HG02840 (cell line): ENCODE data around the gene TACC2.
"Not testable (repeated sequence)": the region's sequence is repeated elsewhere in the genome, so short reads cannot be mapped to it uniquely, and the experiment has no call there.

Experiments
- ATAC-seq: cut with Tn5 transposase; IDR thresholded peaks from one replicate; pipeline ENCODE4 v1.9.1; 2021; ENCODE audit warnings: mild to moderate bottlenecking, moderate library complexity, moderate number of reproducible peaks; ENCODE audit not compliant: unreplicated experiment, low FRiP score

TACC2 gene

DNA sequence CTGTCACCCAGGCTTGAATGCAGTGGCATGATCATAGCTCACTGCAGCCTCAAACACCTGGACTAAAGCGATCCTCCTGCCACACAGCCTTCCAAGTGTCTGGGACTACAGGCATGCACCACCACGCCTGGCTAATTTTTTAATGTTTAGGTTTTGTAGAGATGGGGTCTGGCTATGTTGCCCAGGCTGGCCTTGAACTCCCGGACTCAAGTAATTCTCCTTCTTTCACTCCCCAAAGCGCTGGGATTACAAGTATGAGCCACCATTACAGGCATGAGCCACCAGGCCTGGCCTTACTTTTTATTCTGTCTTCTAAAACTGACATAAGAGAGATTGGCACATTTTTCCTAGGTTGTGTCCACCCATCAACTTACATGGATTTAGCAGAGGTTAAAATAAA lies 33.3 kb downstream of the TACC2 start:
- no peak for ATAC-seq

DNA sequence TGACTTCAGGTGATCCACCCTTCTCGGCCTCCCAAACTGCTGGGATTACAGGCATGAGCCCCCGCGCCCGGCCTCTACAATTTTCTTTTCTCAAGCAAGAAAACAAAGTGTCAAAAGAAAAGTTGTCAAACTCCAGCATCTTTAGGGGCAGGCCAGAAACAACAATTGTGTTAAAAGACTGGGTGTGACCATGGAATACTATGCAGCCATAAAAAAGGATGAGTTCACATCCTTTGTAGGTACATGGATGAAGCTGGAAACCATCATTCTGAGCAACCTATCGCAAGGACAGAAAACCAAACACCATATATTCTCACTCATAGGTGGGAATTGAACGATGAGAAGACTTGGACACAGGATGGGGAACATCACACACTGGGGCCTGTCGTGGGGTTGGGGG lies 34.3 kb downstream of the TACC2 start:
- not testable (repeated sequence) for ATAC-seq

- no peak for ATAC-seq
Observed at GRCh38 chr10:122029499-122030199, 40.7 kb downstream of the TACC2 start.

DNA sequence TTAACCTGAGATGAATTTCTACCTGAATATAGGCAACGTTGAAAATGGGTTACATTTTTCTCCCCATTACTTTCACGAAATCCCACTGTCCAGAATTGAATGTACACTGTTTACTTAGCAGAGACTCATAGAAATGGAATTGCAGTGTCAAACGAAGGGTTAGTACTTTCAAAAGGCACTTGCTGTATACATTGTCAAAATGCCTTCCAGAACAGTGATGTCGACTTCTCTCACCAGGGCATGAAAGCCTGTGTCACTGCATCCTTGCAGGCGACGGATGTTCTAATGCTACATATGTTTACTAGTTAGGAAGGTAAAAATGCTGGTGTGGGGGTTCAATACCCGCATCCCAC lies 41.2 kb downstream of the TACC2 start:
- no peak for ATAC-seq

GRCh38 chr10:122033224-122033926 lies 44.4 kb downstream of the TACC2 start:
- ATAC-seq, result no peak

- ATAC-seq, result no peak
Observed at GRCh38 chr10:122034149-122034756, 45.3 kb downstream of the TACC2 start.

- ATAC-seq, result no peak
Observed at GRCh38 chr10:122040786-122041185, 51.8 kb downstream of the TACC2 start.

DNA sequence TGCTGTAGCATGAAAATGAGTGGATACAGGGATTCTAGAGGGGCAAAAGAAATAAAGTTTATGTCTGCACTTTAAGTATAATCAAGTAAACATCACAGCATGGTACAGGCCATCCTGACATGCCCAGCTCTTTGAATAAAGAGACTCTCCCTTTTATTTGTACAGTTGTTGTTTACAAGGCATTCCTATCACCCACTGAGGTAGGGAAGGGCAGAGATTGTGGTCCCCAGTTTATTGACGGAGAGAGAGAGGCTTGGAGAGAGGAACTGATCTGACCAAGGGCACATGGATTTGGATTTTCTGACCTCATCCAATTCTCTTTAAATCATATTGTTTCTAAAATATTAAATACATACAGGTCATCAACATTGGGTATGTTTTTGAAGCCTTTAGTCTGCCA lies 53.9 kb downstream of the TACC2 start:
- no peak for ATAC-seq

- ATAC-seq, result no peak
Observed at GRCh38 chr10:122044045-122044661, 55.2 kb downstream of the TACC2 start.

DNA sequence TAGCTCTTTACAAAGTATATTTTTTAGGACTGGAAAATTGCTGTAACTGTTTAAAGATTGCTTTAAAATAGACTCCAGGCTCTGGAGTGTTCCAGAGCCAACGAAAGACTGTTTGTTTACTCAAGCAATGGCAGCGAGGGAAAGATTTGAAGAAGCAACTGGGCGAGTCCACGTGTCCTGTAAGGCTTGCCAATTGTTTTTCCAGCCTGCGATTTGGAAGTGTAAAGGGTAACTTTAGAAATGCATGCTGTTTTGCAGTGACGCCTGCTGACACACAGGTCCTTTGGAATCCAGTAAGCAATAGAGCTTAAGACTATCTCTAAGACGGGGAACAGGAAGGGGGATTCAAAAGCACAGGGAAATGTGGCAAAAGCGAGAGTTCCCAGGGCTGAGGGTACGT lies 55.8 kb downstream of the TACC2 start:
- no peak for ATAC-seq

DNA sequence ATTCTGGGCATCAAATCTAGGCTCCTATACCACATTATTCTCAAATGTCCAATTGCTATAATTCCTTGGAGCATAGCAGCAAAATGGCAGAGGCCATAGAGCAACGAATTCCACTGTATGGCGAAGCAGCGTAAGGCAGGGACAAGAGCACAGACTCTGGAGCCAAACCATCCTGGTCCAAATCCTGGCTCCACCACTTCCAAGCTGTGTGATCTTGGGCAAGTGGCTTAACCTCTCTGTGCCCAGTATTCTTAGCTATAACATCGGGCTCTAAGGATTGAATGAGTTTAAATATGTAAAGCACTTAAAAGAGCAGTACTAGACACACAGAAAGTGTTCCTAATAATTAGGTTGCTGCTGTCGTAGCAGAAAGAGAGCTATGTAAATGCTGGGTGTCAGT lies 56.2 kb downstream of the TACC2 start:
- no peak for ATAC-seq

DNA sequence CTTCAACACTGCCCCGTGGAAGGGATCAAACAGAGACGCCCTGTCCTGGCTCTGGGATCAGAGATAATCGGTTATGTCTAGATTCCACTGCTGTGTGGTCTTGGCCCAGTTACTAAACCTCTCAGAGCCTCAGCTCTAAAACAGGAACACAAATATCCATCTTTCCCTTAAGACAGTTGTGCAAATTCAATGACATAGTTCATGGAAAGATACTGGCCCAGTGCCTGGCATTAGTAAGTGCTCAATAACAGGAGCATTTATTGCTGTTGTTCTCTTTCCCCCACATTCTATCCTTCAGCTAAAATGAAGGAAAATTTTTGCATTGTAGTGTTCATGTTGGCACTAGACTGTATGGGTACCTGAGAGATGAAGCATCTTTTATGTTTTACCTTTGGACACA lies 58.6 kb downstream of the TACC2 start:
- no peak for ATAC-seq

DNA sequence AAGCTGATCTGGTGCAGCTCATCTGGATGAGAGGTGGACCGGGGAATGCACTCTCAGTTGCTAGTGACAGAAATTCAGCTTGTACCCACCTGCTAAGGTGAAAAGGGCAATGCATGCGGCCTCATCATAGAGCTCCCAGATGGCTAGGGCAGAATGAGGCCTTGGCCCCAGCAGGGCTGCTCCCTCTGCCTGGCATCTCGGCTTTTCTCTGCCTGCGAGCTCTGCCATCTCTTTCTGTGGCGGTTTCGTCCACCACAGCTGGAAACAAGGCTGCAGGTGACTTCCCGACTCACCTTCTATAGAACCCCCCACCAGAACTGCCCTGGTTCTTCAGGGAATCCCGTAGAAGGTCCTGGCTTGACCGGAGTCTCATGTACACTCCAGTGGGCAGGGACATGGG lies 60.1 kb downstream of the TACC2 start:
- no peak for ATAC-seq

GRCh38 chr10:122050311-122050710 lies 61.3 kb downstream of the TACC2 start:
- no peak for ATAC-seq

GRCh38 chr10:122050811-122051210 lies 61.8 kb downstream of the TACC2 start:
- no peak for ATAC-seq

DNA sequence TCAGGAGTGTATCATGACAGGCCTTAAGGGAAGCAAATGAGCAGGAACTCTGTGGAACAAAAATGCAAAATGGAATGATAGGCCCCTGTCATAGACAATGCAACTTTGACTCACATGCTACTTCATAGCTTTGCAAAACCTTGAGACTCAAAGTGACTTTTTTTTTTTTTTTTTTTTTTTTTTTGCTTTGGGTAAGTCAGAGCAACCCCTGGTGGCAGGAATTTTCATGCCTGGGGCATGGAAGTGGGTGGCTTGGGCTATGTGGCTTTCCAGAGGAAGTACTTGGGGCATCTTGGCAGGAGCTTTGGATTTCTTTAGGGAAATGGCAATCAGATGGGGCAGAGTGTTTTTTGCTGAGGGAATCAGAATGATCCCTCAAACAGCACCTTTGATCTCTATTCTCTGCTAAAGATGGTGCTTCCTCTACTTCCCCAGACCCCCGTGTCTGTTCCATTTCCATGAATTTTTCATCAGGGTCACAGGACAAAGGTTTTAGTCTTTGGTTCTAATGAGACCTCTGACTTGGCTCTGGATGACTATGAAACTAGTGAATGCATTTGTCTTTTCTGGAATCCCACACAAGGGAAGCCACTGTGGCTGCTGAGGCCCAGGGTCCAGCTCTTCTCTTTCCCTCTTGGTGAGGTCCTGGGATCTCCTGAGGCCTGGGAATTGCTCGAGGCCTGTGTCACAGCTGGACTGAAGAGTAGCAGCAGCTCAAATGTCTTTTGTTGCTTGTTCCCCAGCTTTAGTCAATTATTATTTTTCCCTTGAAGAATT lies 62.8 kb downstream of the TACC2 start:
- no peak for ATAC-seq

GRCh38 chr10:122052701-122053100 lies 63.7 kb downstream of the TACC2 start:
- ATAC-seq, result no peak

GRCh38 chr10:122053314-122053713 lies 64.4 kb downstream of the TACC2 start:
- ATAC-seq, result no peak

- no peak for ATAC-seq
Observed at GRCh38 chr10:122054048-122055025, 65.4 kb downstream of the TACC2 start.

GRCh38 chr10:122055252-122055651 lies 66.3 kb downstream of the TACC2 start:
- ATAC-seq, result no peak
